DOHH2 (cell line): ENCODE data around the gene FASTK.
"Not testable (repeated sequence)": the region's sequence is repeated elsewhere in the genome, so short reads cannot be mapped to it uniquely, and the experiment has no call there.

ENCODE experiments used
- H3F3A ChIP-seq: fragments of 200-600 bp; sonication (generic), shearing (Covaris generic); 2 replicates; pipeline ENCODE4 v1.6.0; 2016; ENCODE audit warnings: antibody characterized with exemption, mild to moderate bottlenecking; ENCODE audit not compliant: control insufficient read depth, insufficient read depth
- H3K27ac ChIP-seq: fragments of 200-600 bp; sonication (generic); 2 replicates; pipeline ENCODE4 v1.5.1; 2014; ENCODE audit warnings: low read depth, mild to moderate bottlenecking, low read length, moderate library complexity
- H3K27me3 ChIP-seq: fragments of 200-600 bp; sonication (generic); 2 replicates; pipeline ENCODE4 v1.6.1; 2014; ENCODE audit warnings: mild to moderate bottlenecking, low read length, mixed read lengths; ENCODE audit not compliant: control insufficient read depth
- H3K36me3 ChIP-seq: fragments of 200-600 bp; sonication (generic); 2 replicates; pipeline ENCODE4 v1.6.1; 2014; ENCODE audit warnings: mild to moderate bottlenecking, low read length, moderate library complexity, mixed read lengths; ENCODE audit not compliant: control insufficient read depth
- H3K4me1 ChIP-seq: fragments of 200-600 bp; sonication (generic); 2 replicates; pipeline ENCODE4 v1.6.1; 2014; ENCODE audit warnings: mild to moderate bottlenecking, low read length, mixed read lengths; ENCODE audit not compliant: control insufficient read depth
- H3K4me2 ChIP-seq: fragments of 200-600 bp; sonication (generic); 2 replicates; pipeline ENCODE4 v1.6.0; 2014; ENCODE audit warnings: mild to moderate bottlenecking, low read length, moderate library complexity
- H3K4me3 ChIP-seq: fragments of 200-600 bp; sonication (generic); 2 replicates; pipeline ENCODE4 v1.5.1; 2014; ENCODE audit warnings: mild to moderate bottlenecking, low read length, mixed read lengths
- H3K79me2 ChIP-seq: fragments of 200-600 bp; sonication (generic); 2 replicates; pipeline ENCODE4 v1.6.1; 2014; ENCODE audit warnings: mild to moderate bottlenecking, low read length, mixed read lengths; ENCODE audit not compliant: control insufficient read depth
- H3K9me2 ChIP-seq: fragments of 200-600 bp; sonication (generic); replicated peaks from 2 replicates; pipeline ENCODE4 v1.6.1; 2014; ENCODE audit warnings: mild to moderate bottlenecking, low read length, mixed read lengths; ENCODE audit not compliant: control insufficient read depth
- H3K9me3 ChIP-seq: fragments of 200-600 bp; sonication (generic); 2 replicates; pipeline ENCODE4 v1.6.1; 2014; ENCODE audit warnings: antibody characterized with exemption, low read length, mixed read lengths; ENCODE audit not compliant: control insufficient read depth, insufficient read depth
- H4K20me1 ChIP-seq: fragments of 200-600 bp; sonication (generic); 2 replicates; pipeline ENCODE4 v1.6.0; 2014; ENCODE audit warnings: low read depth, mild to moderate bottlenecking, antibody characterized with exemption, low read length, moderate library complexity; ENCODE audit not compliant: control insufficient read depth, insufficient read depth
- EZH2phosphoT487 ChIP-seq: fragments of 200-600 bp; sonication (generic); IDR thresholded peaks from 2 replicates; pipeline ENCODE4 v1.6.1; 2017; ENCODE audit warnings: borderline replicate concordance, mild to moderate bottlenecking, antibody characterized with exemption, low read length, moderate library complexity, mixed read lengths
- TF ChIP-seq, protein P1 (sequence below): fragments of 200-600 bp; sonication (generic); IDR thresholded peaks from one replicate; pipeline ENCODE4 v1.5.1; 2014; ENCODE audit warnings: antibody characterized with exemption, mild to moderate bottlenecking, low read depth, low read length; ENCODE audit not compliant: poor library complexity, severe bottlenecking

The FASTK gene

DNA sequence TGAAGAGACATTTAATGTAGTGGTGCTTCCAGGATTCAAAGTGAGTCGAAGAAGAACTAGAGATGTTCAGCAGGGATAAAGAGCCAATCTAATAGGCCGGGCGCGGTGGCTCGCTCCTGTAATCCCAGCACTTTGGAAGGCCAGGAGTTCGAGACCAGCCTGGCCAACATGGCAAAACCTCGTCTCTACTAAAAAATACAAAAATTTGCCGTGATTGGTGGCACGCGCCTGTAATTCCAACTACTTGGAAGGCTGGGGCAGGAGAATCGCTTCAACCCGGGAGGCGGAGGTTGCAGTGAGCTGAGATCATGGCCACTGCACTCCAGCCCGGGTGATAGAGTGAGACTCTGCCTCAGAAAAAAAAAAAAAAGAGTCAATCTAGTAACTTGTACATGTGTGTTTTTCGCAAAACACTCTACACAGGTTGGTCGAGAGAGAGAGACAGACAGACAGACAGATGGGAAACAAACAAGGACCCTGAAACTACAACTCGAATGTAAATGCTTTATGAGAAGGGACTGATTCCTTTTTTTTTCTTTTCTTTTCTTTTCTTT is 51.6 kb downstream of the FASTK start:
- TF ChIP-seq, protein P1, sequence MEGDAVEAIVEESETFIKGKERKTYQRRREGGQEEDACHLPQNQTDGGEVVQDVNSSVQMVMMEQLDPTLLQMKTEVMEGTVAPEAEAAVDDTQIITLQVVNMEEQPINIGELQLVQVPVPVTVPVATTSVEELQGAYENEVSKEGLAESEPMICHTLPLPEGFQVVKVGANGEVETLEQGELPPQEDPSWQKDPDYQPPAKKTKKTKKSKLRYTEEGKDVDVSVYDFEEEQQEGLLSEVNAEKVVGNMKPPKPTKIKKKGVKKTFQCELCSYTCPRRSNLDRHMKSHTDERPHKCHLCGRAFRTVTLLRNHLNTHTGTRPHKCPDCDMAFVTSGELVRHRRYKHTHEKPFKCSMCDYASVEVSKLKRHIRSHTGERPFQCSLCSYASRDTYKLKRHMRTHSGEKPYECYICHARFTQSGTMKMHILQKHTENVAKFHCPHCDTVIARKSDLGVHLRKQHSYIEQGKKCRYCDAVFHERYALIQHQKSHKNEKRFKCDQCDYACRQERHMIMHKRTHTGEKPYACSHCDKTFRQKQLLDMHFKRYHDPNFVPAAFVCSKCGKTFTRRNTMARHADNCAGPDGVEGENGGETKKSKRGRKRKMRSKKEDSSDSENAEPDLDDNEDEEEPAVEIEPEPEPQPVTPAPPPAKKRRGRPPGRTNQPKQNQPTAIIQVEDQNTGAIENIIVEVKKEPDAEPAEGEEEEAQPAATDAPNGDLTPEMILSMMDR, result no peak
- no peak for TF ChIP-seq EZH2phosphoT487
- no peaks in the 10 kb centered on the region for H3K27me3 ChIP-seq
- H3K9me3 ChIP-seq, result no peaks in the 10 kb centered on the region
- peak overlapping the region; percentile 97 for H3K4me3 ChIP-seq
- no peaks in the 10 kb centered on the region for H4K20me1 ChIP-seq
- H3K79me2 ChIP-seq, result peaks cover 18% of the 10 kb centered on the region
- no peaks in the 10 kb centered on the region for H3K9me2 ChIP-seq
- peak overlapping the region; percentile 38 for H3K27ac ChIP-seq
- no peaks in the 10 kb centered on the region for H3F3A ChIP-seq
- peak overlapping the region; percentile 84 for H3K4me2 ChIP-seq
- H3K4me1 ChIP-seq, result peaks cover 21% of the 10 kb centered on the region
- H3K36me3 ChIP-seq, result peaks cover 6% of the 10 kb centered on the region

DNA sequence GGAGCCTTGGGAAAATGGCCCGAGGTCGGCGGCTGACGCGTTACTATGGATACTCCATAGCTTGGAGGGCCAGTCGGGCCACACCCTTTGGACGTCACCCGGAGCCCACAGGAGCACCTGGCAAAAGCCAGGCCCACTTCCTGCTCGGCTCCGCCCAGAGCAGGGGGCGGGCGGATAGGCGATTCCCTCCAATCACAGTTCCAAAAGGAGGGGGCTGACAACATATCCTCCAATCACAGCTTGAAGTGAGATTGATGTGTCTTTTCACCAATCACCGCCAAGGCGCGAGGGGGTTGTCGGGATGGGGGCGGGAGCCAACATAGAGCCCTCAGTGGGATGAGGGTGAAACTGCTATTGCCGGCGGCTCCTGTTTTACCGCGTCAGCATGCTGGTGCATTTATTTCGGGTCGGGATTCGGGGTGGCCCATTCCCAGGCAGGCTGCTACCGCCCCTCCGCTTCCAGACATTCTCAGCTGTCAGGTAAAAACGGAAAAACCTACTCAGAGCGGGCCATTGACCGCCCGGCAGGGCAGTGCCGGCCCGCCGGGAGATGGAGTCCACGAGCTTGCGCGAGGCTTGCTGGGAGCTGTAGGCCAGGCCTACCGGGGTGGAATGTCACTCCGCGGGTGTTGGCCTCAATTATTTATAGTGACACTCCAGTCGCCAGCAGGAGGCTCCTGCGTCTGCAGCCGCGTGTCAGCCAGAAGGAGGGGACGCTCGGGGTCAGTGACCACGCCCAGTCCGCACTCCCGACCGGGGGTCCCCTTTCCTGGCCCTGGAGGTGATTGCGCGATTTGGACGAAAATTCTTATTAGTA is 52.3 kb downstream of the FASTK start, which contains the start of gene ABCB8:
Gene ABCB8, plus strand, starts transcription at position 320 of the 817 bp plus-strand sequence. Its CDS starts 66 bp downstream, at position 386.
- Histone ChIP-seq H3K27ac (peak within 1 kb of the TSS; percentile 38), H3K27me3 (no peaks in the 10 kb centered on the region), H3K9me2 (no peaks in the 10 kb centered on the region), H3K79me2 (peaks cover 18% of the 10 kb centered on the region), H3K36me3 (peaks cover 6% of the 10 kb centered on the region), H3K4me2 (peak within 1 kb of the TSS; percentile 84), H4K20me1 (no peaks in the 10 kb centered on the region), H3K4me1 (peaks cover 21% of the 10 kb centered on the region), H3K9me3 (no peaks in the 10 kb centered on the region), H3K4me3 (peak within 1 kb of the TSS; percentile 97), H3F3A (no peaks in the 10 kb centered on the region)
- TF ChIP-seq, protein P1, result peak; percentile 61
- TF ChIP-seq EZH2phosphoT487, result no peak

DNA sequence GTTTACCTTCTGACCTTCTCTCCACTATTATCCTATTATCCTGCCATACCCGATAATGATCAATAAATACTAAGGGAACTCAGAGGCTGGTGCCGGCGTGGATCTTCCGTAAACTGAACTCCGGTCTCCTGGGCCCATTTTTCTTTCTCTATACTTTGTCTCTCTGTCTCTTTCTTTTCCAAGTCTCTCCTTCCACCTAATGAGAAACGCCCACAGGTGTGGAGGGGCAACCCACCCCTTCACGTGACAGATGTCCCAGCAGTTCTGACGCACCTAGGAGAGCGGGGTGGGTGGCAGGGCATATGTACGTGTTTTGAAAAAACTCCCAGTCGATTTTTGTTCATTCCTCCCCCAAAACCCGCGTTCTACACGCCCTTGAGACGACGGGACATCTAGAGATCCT is 52.9 kb downstream of the FASTK start:
- H3K4me2 ChIP-seq, result peak overlapping the region; percentile 84
- H3K4me3 ChIP-seq, result peak overlapping the region; percentile 97
- peaks cover 18% of the 10 kb centered on the region for H3K79me2 ChIP-seq
- not testable (repeated sequence) for H3F3A ChIP-seq, H3K36me3 ChIP-seq, H3K27me3 ChIP-seq, H3K9me2 ChIP-seq, H4K20me1 ChIP-seq, H3K27ac ChIP-seq, H3K9me3 ChIP-seq
- peaks cover 21% of the 10 kb centered on the region for H3K4me1 ChIP-seq

DNA sequence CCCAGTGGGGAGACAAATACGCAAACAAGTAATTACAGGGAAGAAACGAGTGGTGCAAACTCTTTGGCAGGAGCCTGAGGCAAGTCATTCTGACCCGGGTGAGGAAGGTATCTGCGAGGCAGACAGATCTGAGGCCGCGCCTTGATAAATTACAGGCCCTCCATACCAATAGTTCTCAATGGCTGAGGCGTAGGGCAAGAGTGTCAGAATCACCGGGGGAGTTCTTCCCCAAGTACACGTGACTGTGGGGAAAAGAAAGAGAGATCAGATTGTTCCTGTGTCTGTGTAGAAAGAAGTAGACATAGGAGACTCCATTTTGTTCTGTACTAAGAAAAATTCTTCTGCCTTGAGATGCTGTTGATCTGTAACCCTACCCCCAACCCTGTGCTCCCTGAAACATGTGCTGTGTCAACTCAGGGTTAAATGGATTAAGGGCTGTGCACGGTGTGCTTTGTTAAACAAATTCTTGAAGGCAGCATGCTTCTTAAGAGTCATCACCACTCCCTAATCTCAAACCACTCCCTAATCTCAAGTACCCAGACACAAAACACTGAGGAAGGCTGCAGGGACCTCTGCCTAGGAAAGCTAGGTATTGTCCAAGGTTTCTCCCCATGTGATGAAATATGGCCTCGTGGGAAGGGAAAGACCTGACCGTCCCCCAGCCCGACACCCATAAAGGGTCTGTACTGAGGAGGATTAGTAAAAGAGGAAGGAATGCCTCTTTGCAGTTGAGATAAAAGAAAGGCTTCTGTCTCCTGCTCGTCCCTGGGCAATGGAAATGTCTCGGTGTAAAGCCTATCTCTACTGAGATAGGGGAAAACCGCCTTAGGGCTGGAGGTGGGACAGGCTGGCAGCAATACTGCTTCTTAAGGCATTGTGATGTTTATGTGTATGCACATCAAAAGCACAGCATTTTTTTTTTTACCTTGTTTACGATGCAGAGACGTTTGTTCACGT is 53.6 kb downstream of the FASTK start:
- H3K27ac ChIP-seq, result not testable (repeated sequence)

More for the DNA sequence above, 53.6 kb downstream of the FASTK start:
- H4K20me1 ChIP-seq, H3K27me3 ChIP-seq, H3K36me3 ChIP-seq, H3F3A ChIP-seq, H3K9me3 ChIP-seq, H3K9me2 ChIP-seq: not testable (repeated sequence)
- Histone ChIP-seq H3K4me1 (peaks cover 21% of the 10 kb centered on the region), H3K4me2 (peak overlapping the region; percentile 84), H3K4me3 (peak overlapping the region; percentile 97), H3K79me2 (peaks cover 18% of the 10 kb centered on the region)
